Measurements from ENCODE around the gene ANXA6.

The ANXA6 gene

DNA sequence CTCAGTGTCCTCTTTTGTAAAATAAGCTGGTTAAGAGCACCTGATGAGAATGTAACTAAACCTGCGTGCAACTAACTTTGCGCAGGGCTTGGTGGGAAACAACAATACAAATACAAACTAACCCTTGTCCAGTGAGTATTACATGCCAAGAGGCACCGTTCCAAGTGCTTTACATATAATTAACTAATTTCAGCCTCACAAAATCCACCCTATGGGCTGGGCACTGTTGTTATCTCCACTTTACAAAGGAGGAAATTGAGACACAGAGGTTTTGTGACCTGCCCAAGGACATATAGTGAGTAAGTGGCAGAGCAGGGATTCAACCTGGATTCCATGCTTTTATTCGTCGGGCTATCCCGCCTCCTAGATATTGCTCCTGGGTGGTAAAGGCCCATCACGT lies 50.5 kb downstream of the ANXA6 start:
- POLR2A ChIA-PET, result no interaction called here

GRCh38 chr5:151106509-151106908 lies 51.1 kb downstream of the ANXA6 start:
- no peak for TF ChIP-seq ZNF658 (tag by site-specific recombination; IDR thresholded peaks at IDR 0.05)
- TF ChIP-seq HOXC10 (CRISPR knock-in tag; IDR thresholded peaks at IDR 0.05), result no peak
- no peak for TF ChIP-seq ZNF785 (tag by site-specific recombination; IDR thresholded peaks at IDR 0.05)
- TF ChIP-seq, protein P1, sequence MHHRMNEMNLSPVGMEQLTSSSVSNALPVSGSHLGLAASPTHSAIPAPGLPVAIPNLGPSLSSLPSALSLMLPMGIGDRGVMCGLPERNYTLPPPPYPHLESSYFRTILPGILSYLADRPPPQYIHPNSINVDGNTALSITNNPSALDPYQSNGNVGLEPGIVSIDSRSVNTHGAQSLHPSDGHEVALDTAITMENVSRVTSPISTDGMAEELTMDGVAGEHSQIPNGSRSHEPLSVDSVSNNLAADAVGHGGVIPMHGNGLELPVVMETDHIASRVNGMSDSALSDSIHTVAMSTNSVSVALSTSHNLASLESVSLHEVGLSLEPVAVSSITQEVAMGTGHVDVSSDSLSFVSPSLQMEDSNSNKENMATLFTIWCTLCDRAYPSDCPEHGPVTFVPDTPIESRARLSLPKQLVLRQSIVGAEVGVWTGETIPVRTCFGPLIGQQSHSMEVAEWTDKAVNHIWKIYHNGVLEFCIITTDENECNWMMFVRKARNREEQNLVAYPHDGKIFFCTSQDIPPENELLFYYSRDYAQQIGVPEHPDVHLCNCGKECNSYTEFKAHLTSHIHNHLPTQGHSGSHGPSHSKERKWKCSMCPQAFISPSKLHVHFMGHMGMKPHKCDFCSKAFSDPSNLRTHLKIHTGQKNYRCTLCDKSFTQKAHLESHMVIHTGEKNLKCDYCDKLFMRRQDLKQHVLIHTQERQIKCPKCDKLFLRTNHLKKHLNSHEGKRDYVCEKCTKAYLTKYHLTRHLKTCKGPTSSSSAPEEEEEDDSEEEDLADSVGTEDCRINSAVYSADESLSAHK (tag by site-specific recombination; IDR thresholded peaks at IDR 0.05), result no peak
- no peak for TF ChIP-seq ZNF24 (tag by site-specific recombination; IDR thresholded peaks at IDR 0.05)
- TF ChIP-seq ZNF362 (tag by site-specific recombination; IDR thresholded peaks at IDR 0.05), result no peak
- TF ChIP-seq, protein P2, sequence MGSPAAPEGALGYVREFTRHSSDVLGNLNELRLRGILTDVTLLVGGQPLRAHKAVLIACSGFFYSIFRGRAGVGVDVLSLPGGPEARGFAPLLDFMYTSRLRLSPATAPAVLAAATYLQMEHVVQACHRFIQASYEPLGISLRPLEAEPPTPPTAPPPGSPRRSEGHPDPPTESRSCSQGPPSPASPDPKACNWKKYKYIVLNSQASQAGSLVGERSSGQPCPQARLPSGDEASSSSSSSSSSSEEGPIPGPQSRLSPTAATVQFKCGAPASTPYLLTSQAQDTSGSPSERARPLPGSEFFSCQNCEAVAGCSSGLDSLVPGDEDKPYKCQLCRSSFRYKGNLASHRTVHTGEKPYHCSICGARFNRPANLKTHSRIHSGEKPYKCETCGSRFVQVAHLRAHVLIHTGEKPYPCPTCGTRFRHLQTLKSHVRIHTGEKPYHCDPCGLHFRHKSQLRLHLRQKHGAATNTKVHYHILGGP (tag by site-specific recombination; IDR thresholded peaks at IDR 0.05), result no peak
- no peak for TF ChIP-seq ZNF747 (tag by site-specific recombination; IDR thresholded peaks at IDR 0.05)
- TF ChIP-seq ZNF843 (tag by site-specific recombination; IDR thresholded peaks at IDR 0.05), result no peak
- no peak for TF ChIP-seq ZNF302 (tag by site-specific recombination; IDR thresholded peaks at IDR 0.05; ENCODE audit: low read depth)
- no peak for TF ChIP-seq ZNF792 (tag by site-specific recombination; IDR thresholded peaks at IDR 0.05)
- no peak for TF ChIP-seq ZBTB7A (tag by site-specific recombination; IDR thresholded peaks at IDR 0.05; ENCODE audit: low read depth)
- no peak for TF ChIP-seq ZNF530 (tag by site-specific recombination; IDR thresholded peaks at IDR 0.05; ENCODE audit: low read depth)
- no peak for TF ChIP-seq ZNF510 (tag by site-specific recombination; IDR thresholded peaks at IDR 0.05; ENCODE audit: insufficient replicate concordance)
- TF ChIP-seq ZBTB44 (tag by site-specific recombination; IDR thresholded peaks at IDR 0.05), result no peak
- TF ChIP-seq ZSCAN16 (tag by site-specific recombination; IDR thresholded peaks at IDR 0.05), result no peak
- TF ChIP-seq ZNF629 (tag by site-specific recombination; IDR thresholded peaks at IDR 0.05), result no peak
- TF ChIP-seq ZNF514 (tag by site-specific recombination; IDR thresholded peaks at IDR 0.05), result no peak
- Histone ChIP-seq H3K4me1 (ENCODE audit: control insufficient read depth, insufficient read depth, low read length) (no peaks in the 10 kb centered on the region), H3K4me3 (ENCODE audit: low read depth, low read length) (no peak overlapping the region), H3K36me3 (ENCODE audit: control insufficient read depth in 2 of 2, insufficient read depth in 1 of 2, low read length in 2 of 2) (peaks cover 10 to 96% of the 10 kb centered on the region in 2 experiments; a peak in 2 of 3 replicates), H3K27ac (ENCODE audit: extremely low read depth, low read depth, low read length) (no peak overlapping the region), H3K9me3 (ENCODE audit: control insufficient read depth, insufficient read depth, low read depth, low read length) (no peaks in the 10 kb centered on the region)
- CTCF ChIA-PET, result interaction anchor here (0.7 to 1.3 kb wide), 3 partner anchors 11 to 256 kb away, joined by 3 to 4 read pairs (median 3); no protein-coding TSS in a partner anchor
- POLR2A ChIA-PET, result interaction anchor here (0.8 kb wide), 1 partner anchor 146 kb away, joined by 4 read pairs; the partner anchor contains the start of gene GM2A

More for the DNA sequence above, 50.5 kb downstream of the ANXA6 start:
- CTCF ChIA-PET, result interaction anchor here (0.6 to 2.2 kb wide), 4 partner anchors 11 to 293 kb away, joined by 3 to 7 read pairs (median 3); no protein-coding TSS in a partner anchor
- no peak for TF ChIP-seq ZNF394 (tag by site-specific recombination; IDR thresholded peaks at IDR 0.05; ENCODE audit: borderline replicate concordance)
- TF ChIP-seq ZFP3 (tag by site-specific recombination; IDR thresholded peaks at IDR 0.05; ENCODE audit: low read depth), result no peak
- H3K9me3 ChIP-seq (ENCODE audit: control insufficient read depth, insufficient read depth, low read depth, low read length), result no peaks in the 10 kb centered on the region
- peaks cover 10 to 91% of the 10 kb centered on the region in 2 experiments; a peak in 2 of 3 replicates for H3K36me3 ChIP-seq (ENCODE audit: control insufficient read depth in 2 of 2, insufficient read depth in 1 of 2, low read length in 2 of 2)
- no peak overlapping the region for H3K4me3 ChIP-seq (ENCODE audit: low read depth, low read length)
- no peaks in the 10 kb centered on the region for H3K4me1 ChIP-seq (ENCODE audit: control insufficient read depth, insufficient read depth, low read length)
- H3K27ac ChIP-seq (ENCODE audit: extremely low read depth, low read depth, low read length), result no peak overlapping the region

Measured in HEK293 (cell line).